ENCODE data around the gene EIF6. TPM values are rescaled to one million over a fixed set of nuclear protein-coding genes. Genes with fewer than 3 reads are reported as not detected.

EIF6 gene
- 83.6 and 107 TPM in 2 replicates for total RNA-seq

DNA sequence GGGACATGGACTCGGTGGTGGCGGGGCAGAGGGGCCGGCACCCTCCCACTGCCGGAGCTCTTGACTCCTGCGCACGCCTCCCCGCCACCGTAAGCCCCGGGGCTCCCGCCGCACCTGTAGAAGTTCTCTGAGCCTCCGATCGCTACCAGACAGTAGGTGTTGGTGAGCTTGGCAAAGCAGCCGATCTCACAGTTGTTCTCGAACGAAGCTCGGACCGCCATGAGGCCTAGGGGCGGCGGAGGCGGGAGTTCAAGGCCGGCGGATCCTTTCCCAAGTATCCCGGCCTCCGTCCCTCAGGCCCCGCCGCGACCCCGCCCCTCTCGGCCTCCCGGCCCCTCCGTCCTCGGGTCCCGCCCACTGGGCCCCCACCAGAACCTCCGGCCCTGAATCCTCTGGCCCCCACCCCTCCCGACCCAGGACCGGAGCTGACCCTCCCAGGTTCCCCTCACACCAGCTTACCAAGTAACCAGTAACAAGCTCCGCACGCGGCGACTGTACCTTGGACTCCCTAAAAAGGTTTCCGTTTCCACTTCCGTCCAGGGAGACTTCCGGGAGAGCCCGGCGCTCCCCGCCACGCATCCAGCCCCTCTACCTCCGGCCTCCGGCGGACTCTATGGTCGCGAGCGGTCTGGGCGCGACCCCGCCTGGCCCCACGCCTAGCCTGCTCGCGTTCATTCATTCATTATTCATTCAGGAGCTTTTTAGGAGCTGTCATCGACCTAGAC is at the start of gene EIF6:
TSS of gene EIF6 (minus strand) at position 506 of the 725 bp plus-strand sequence. CDS start at position 221, 285 bp downstream.

DNA sequence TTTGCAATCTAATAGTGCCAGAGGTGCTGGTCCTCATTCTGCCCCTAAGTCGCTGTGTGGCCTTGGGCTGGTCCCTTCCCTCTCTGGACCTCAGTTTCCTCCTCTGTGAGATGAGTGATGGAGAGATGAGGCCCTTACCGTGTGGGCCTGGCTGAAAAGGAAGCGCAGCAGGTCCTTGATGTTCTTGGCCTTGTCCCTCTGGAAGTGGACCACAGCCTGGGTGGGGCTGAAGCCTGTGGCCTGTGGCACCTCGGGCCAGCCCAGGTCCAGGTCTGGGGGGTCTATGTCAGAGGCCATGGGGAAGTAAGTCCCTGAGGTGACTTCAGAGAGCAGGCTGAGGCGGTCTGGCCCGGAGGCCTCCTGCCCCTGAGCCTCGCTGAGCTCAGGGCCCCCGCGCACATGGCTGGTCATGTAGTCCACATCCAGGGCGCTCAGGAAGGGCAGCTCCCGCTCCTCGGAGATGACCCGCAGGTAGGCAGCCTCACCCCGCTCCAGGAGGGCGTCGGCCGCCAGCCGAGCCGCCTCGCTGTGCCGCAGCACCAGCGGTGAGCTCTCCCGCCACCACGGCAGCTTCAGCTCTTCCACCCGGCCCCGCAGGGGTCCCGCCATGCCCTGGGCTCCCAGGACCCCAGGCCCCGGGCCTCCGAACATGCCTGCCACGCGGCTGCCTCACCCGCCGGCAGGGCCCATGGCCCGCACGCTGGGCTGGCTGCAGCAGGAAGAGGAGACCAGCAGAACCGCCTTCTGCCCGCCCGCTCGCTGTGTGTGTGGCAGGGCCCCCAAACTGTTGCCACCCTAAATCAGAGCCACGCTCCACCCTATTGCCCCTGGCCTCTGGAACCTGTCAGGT is 7.3 kb upstream of the EIF6 start, which contains the start of gene FAM83C:
TSS of gene FAM83C (minus strand) at position 772 of the 850 bp plus-strand sequence. CDS start at position 651, 121 bp downstream.

DNA sequence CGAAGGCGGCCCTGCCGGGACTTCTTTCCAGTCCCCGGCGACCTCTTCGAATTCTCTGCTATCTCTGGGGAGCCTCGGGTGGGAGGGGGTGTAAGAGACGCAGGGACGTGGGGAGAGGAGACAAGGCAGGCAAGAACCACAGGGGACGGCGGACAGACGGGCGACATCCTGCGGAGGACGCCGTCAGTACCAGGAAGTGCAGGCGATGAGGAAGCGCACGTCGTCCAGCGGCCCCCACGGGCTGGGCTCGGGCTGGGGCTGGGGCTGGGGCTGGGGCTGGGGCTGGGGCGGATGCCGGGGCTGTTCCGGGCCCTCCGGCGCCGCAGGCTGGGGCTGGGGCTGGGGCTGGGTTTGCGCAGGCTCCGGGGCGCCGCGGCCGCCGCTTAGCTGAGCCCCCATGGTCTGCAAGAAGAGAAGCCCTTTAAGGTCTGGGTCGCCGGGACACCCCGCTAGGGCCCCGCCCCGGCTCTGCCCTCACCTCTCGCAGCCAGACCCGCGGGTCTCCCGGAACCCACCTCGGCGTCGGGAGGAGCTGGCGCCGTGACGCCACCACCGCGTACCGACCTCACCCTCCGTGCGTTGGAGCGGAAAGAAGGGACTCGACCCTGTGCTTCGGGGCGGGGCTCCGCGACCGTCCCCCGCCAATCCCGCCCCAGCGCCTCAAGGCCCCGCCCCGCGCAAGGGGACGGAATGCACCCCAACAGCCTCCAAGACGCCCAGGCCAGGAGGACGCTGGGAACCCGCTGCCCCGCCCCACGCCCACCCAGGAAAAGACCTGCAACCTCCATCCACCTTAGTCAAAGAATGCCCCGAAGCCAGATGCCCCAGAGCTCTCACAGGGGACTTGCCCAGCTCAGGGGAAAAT is 6.8 kb downstream of the EIF6 start, which contains the start of gene MMP24OS:
TSS of gene MMP24OS (minus strand) at position 592 of the 865 bp plus-strand sequence. CDS start at position 399, 193 bp downstream.

Other genes with a start within 250 kb of the EIF6 start
- 58.0 and 78.0 TPM in 2 replicates for gene TRPC4AP, start 192.0 kb downstream of the EIF6 start, total RNA-seq
- gene EDEM2, start 137.4 kb downstream of the EIF6 start, total RNA-seq, result 14.6 and 21.7 TPM in 2 replicates
- 25.7 and 70.1 TPM in 2 replicates for gene PROCR, start 112.7 kb downstream of the EIF6 start, total RNA-seq
- 0.26 and 0.93 TPM in 2 replicates for gene MMP24, start 58.1 kb downstream of the EIF6 start, total RNA-seq
- gene MMP24OS, start 6.7 kb downstream of the EIF6 start, total RNA-seq, result 19.1 and 33.4 TPM in 2 replicates
- not detected in 2 replicates for gene FAM83C, start 7.7 kb upstream of the EIF6 start, total RNA-seq
- gene UQCC1, start 127.2 kb upstream of the EIF6 start, total RNA-seq, result 17.3 and 21.3 TPM in 2 replicates
- 12.7 and 16.5 TPM in 2 replicates for gene GDF5, start 153.5 kb upstream of the EIF6 start, total RNA-seq
- 12.0 and 14.5 TPM in 2 replicates for gene CEP250, start 170.8 kb upstream of the EIF6 start, total RNA-seq
- gene C20orf173, start 244.9 kb upstream of the EIF6 start, total RNA-seq, result not detected in 2 replicates

All from pericardium fibroblast (primary cell).